OCI-LY1 (cell line): Measurements from ENCODE around the gene SPRY4.

ENCODE experiments used
- H2AFZ ChIP-seq: fragments of 200-600 bp; sonication (generic), shearing (Covaris generic); 2 replicates; pipeline ENCODE4 v1.6.0; 2014; ENCODE audit warnings: antibody characterized with exemption, mild to moderate bottlenecking, low read length
- H3F3A ChIP-seq: fragments of 200-600 bp; sonication (generic), shearing (Covaris generic); 2 replicates; pipeline ENCODE4 v1.6.0; 2014; ENCODE audit warnings: mild to moderate bottlenecking, antibody characterized with exemption, low read length, moderate library complexity; ENCODE audit not compliant: insufficient read depth
- H3K27ac ChIP-seq: fragments of 200-600 bp; sonication (generic); 2 replicates; pipeline ENCODE4 v1.5.1; 2014; ENCODE audit warnings: low read length, mixed run types, mild to moderate bottlenecking, low read depth; ENCODE audit not compliant: poor library complexity, severe bottlenecking
- H3K27me3 ChIP-seq: fragments of 200-600 bp; sonication (generic); 2 replicates; pipeline ENCODE4 v1.6.0; 2014; ENCODE audit warnings: antibody characterized with exemption, mild to moderate bottlenecking, low read length, moderate library complexity; ENCODE audit not compliant: insufficient read depth
- H3K36me3 ChIP-seq: fragments of 200-600 bp; sonication (generic); 2 replicates; pipeline ENCODE4 v1.6.1; 2014; ENCODE audit warnings: mild to moderate bottlenecking, antibody characterized with exemption, low read length, moderate library complexity, mixed read lengths; ENCODE audit not compliant: insufficient read depth
- H3K4me1 ChIP-seq: fragments of 200-600 bp; sonication (generic); 2 replicates; pipeline ENCODE4 v1.5.1; 2014; ENCODE audit warnings: mild to moderate bottlenecking, low read length, moderate library complexity; ENCODE audit not compliant: insufficient read depth, severe bottlenecking
- H3K4me2 ChIP-seq: fragments of 200-600 bp; sonication (generic), shearing (Covaris generic); 2 replicates; pipeline ENCODE4 v1.6.1; 2014; ENCODE audit warnings: low read length
- H3K4me3 ChIP-seq: fragments of 200-600 bp; sonication (generic); 2 replicates; pipeline ENCODE4 v1.5.1; 2014; ENCODE audit warnings: low read length, low read depth, mild to moderate bottlenecking, mixed read lengths; ENCODE audit not compliant: poor library complexity, severe bottlenecking
- H3K79me2 ChIP-seq: fragments of 200-600 bp; shearing (Covaris generic); 2 replicates; pipeline ENCODE4 v1.6.1; 2016; ENCODE audit warnings: mixed run types, low read length, mixed read lengths; ENCODE audit not compliant: insufficient read depth
- H3K9ac ChIP-seq: fragments of 200-600 bp; sonication (generic), shearing (Covaris generic); 2 replicates; pipeline ENCODE4 v1.6.1; 2014; ENCODE audit warnings: mild to moderate bottlenecking, low read length, mixed read lengths
- H3K9me2 ChIP-seq: fragments of 200-600 bp; sonication (generic), shearing (Covaris generic); 2 replicates; pipeline ENCODE4 v1.6.1; 2014; ENCODE audit warnings: low read depth, mild to moderate bottlenecking, low read length, mixed read lengths
- H3K9me3 ChIP-seq: fragments of 200-600 bp; shearing (Covaris generic); 2 replicates; pipeline ENCODE4 v1.6.1; 2014; ENCODE audit warnings: low read length, mixed read lengths
- H4K20me1 ChIP-seq: fragments of 200-600 bp; sonication (generic), shearing (Covaris generic); 2 replicates; pipeline ENCODE4 v1.6.0; 2016; ENCODE audit warnings: mild to moderate bottlenecking, low read length; ENCODE audit not compliant: insufficient read depth
- CTCF ChIP-seq: fragments of 200-600 bp; sonication (generic), shearing (Covaris generic); IDR thresholded peaks from 2 replicates; pipeline ENCODE4 v1.5.1; 2017; ENCODE audit warnings: mild to moderate bottlenecking, antibody characterized with exemption, low read length, moderate library complexity, mixed read lengths
- EZH2 ChIP-seq: fragments of 200-600 bp; sonication (generic), shearing (Covaris generic); IDR thresholded peaks from 2 replicates; pipeline ENCODE4 v1.8.0; 2017; ENCODE audit warnings: borderline replicate concordance, mixed run types, mild to moderate bottlenecking, antibody characterized with exemption, low read length, moderate library complexity, mixed read lengths

SPRY4 gene

DNA sequence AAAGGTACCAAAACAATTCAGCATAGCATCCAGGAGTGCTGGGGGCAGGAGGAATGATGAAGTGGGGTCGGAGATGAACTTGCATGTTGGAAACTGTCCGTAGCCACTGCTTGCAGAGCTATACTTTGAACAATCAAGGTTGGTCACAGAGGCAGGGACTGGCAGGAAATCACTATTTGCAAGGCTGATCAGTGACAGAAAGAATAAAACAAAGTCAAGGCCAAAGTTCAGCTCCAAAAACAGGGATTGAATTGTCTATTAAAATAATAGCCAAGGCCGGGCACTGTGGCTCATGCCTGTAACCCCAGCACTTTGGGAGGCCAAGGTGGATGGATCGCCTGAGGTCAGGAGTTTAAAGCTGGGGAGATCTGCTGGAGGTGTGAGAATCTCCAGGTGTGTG lies 18.7 kb upstream of the SPRY4 start:
- H3K4me1 ChIP-seq: no peaks in the 10 kb centered on the region
- H3K27me3 ChIP-seq: no peaks in the 10 kb centered on the region
- no peak overlapping the region for H3K9ac ChIP-seq
- H2AFZ ChIP-seq: no peak overlapping the region
- H3K27ac ChIP-seq: no peak overlapping the region
- no peaks in the 10 kb centered on the region for H4K20me1 ChIP-seq
- H3K9me2 ChIP-seq: no peaks in the 10 kb centered on the region
- TF ChIP-seq CTCF: no peak
- no peak for TF ChIP-seq EZH2
- peaks cover 5% of the 10 kb centered on the region; the same call in 1 of the 2 replicates for H3K9me3 ChIP-seq
- H3K4me3 ChIP-seq: no peak overlapping the region
- no peaks in the 10 kb centered on the region for H3K36me3 ChIP-seq
- no peak overlapping the region for H3K4me2 ChIP-seq
- H3K79me2 ChIP-seq: no peaks in the 10 kb centered on the region
- H3F3A ChIP-seq: no peaks in the 10 kb centered on the region

DNA sequence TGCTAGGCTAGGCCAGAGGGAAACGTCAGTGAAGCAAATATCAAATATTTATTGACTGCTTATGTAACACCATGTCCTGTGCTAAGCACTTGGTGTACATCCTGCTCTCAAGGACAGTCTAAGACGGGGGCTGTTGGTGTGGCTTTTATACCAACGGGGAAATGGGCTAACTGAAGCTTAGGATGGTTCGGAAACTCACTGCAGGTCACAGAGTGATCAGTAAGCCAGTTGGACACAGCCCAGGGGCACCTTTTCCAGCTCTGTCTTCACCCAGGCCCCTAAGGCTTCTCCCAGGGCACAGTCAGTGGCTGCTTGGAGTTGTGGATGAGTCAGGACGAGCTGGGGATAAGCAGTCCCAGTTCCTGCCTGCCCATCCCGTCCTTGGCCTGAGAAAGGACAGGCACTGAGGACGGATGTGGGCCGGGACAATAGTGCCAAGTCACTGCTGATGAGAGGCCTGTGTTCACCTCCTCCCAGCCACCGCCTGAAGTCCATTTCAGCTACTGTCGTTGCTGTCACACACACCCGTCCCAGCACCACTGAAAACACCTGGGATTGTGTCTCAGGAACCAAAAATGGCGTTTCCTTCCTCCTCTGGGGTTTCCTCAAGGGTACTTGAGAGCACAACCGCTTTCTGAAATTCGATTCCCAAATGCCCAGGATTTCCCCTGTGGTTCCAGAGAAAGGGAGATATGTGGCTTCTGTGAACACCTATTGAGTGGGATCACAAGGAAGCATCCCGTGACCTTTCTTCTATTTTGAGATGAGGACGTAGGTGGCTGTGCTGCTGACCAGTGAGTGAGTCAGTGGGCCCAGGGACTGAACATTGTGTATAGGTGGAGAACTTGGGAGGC lies 17.5 kb upstream of the SPRY4 start:
- Histone ChIP-seq H3K27me3 (no peaks in the 10 kb centered on the region), H3K9ac (no peak overlapping the region), H3K27ac (no peak overlapping the region), H3K36me3 (no peaks in the 10 kb centered on the region), H3K9me3 (peaks cover 5% of the 10 kb centered on the region; the same call in 1 of the 2 replicates), H4K20me1 (no peaks in the 10 kb centered on the region), H3K79me2 (no peaks in the 10 kb centered on the region), H3K9me2 (no peaks in the 10 kb centered on the region), H3K4me1 (no peaks in the 10 kb centered on the region), H3F3A (no peaks in the 10 kb centered on the region), H3K4me3 (no peak overlapping the region), H2AFZ (no peak overlapping the region), H3K4me2 (no peak overlapping the region)
- TF ChIP-seq CTCF (no peak), EZH2 (no peak)

- no peak overlapping the region for H3K4me3 ChIP-seq
- no peaks in the 10 kb centered on the region for H3K9me2 ChIP-seq
- H3K27ac ChIP-seq: no peak overlapping the region
- H3K4me1 ChIP-seq: no peaks in the 10 kb centered on the region
- no peaks in the 10 kb centered on the region for H3K79me2 ChIP-seq
- no peaks in the 10 kb centered on the region for H4K20me1 ChIP-seq
- no peaks in the 10 kb centered on the region for H3K36me3 ChIP-seq
- H3K9me3 ChIP-seq: peaks cover 4% of the 10 kb centered on the region; the same call in 1 of the 2 replicates
- no peaks in the 10 kb centered on the region for H3K27me3 ChIP-seq
- H2AFZ ChIP-seq: no peak overlapping the region
- H3F3A ChIP-seq: no peaks in the 10 kb centered on the region
- no peak overlapping the region for H3K4me2 ChIP-seq
- H3K9ac ChIP-seq: no peak overlapping the region
- TF ChIP-seq EZH2 (no peak), CTCF (no peak)
These were observed 15.0 kb upstream of the SPRY4 start for GRCh38 chr5:142339781-142340180.
